DMS 273 (cell line): ENCODE results near the gene MSLN.

Experiments used
- DNase-seq: peaks from one replicate; lab custom pipeline; 2025; ENCODE audit not compliant: unreplicated experiment; lab: John Stamatoyannopoulos, UW

Gene MSLN

GRCh38 chr16:788399-789126 lies 28.0 kb downstream of the MSLN start, which contains the start of gene CHTF18:
CHTF18 (plus strand) TSS chr16:788620; CDS start chr16:788685, 65 bp downstream.
- DNase-seq = peak; percentile 97

- DNase-seq = no peak
Measured at GRCh38 chr16:789191-789850, 28.8 kb downstream of the MSLN start.

DNA sequence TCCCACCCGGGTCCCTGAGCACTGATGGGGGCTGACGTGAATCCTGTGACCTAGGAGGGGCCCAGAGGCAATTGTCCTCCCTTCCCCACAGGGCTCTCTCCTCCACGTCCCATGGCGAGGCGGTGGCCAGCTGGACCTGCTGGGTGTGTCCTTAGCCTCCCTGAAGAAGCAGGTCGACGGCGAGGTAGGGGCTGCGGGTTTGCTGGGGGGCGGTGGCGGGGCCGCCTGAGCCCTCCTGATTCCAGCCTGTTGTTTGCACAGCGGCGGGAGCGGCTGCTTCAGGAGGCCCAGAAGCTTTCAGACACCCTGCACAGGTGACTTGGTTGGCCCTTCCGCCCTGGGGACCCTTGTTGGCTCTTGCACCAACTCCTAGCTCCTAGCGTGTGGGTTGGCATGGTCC lies 29.6 kb downstream of the MSLN start:
- DNase-seq = no peak

DNA sequence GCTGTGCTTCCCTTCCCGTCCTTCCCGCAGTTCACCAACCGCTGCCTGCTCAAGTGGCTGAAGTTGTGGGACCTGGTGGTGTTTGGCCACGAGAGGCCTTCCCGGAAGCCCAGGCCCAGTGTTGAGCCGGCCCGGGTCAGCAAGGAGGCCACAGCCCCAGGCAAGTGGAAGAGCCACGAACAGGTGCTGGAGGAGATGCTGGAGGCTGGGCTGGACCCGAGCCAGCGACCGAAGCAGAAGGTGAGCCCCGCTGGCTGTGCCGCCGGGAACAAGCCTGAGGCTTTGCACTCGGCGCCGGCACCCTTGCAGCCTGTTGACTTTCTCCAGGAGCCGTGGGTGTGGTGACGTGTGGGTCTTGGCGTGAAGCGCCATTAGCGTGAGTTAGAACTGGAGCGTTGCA lies 30.6 kb downstream of the MSLN start:
- DNase-seq = no peak

- DNase-seq = no peak
Measured at GRCh38 chr16:792221-792995, 31.9 kb downstream of the MSLN start.

DNA sequence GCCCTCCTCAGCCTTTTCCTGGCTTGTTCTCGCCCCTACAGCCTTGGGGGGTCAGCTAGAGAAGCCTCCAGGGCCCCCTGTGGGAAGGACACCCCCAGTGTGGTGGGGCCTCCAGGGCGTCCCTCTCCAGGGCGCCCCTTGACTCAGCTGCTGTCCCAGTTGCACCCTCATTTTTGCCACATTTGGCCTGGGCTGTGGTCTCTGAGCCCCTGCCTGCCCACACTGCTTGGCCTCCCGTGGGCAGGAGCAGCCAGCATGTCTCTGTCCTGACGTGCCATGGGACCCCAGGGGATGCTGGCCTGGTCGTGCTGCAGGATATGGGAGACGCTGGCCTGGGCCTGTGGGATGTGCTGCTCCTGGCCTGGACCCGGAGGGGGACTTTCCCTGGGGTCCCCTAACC lies 32.9 kb downstream of the MSLN start:
- no peak for DNase-seq

GRCh38 chr16:794091-794822 lies 33.7 kb downstream of the MSLN start:
- peak; percentile 35 for DNase-seq

GRCh38 chr16:794853-795466 lies 34.4 kb downstream of the MSLN start:
- DNase-seq = peak; percentile 52

- DNase-seq = no peak
Measured at GRCh38 chr16:795580-796229, 35.2 kb downstream of the MSLN start.

GRCh38 chr16:796296-797119 lies 36.0 kb downstream of the MSLN start:
- no peak for DNase-seq

- no peak for DNase-seq
Measured at GRCh38 chr16:797120-797420, 36.5 kb downstream of the MSLN start.

GRCh38 chr16:797686-798085 lies 37.2 kb downstream of the MSLN start:
- no peak for DNase-seq

GRCh38 chr16:798666-799065 lies 38.1 kb downstream of the MSLN start:
- DNase-seq = peak; percentile 68

DNA sequence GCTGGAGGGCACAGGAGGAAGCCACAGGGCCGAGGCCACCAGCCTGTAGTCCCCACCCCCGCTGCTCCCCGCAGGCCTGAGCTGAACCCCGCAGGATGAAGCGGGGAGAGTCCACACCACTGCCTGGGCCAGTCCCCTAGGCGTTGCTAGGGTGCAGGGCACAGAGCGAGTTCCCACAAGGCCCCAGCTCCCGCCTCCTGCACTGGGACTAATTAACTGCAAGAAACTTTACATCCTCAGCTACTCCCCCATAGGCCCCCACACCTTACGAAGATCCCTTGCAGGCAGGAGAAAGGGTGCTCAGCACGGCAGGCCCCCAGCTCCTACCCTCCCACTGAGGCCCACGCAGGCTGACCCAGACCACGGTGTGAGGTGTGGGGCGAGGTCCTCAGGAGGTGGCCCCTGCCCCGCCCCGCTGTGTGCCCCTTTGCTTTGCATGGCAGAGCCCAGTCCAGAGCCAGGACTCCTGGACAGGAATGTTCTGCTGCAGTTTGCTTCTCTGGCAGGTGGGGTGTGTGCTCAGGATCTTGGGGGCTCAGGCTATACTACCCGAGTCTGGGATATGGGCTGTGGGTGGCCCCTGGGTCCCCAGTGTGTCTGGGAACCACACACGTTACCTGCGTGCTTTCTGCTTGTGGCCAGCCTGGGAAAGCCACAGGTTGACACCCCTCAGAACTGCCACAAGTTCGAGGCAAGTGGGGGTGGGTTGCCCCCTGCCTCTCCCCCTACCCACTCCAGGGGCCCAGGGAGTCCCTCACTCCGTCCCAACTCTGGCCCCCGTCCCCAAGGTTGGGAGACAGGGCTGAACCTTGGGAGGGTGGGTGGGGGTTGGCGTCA lies 38.8 kb downstream of the MSLN start:
- peak; percentile 68 for DNase-seq

DNA sequence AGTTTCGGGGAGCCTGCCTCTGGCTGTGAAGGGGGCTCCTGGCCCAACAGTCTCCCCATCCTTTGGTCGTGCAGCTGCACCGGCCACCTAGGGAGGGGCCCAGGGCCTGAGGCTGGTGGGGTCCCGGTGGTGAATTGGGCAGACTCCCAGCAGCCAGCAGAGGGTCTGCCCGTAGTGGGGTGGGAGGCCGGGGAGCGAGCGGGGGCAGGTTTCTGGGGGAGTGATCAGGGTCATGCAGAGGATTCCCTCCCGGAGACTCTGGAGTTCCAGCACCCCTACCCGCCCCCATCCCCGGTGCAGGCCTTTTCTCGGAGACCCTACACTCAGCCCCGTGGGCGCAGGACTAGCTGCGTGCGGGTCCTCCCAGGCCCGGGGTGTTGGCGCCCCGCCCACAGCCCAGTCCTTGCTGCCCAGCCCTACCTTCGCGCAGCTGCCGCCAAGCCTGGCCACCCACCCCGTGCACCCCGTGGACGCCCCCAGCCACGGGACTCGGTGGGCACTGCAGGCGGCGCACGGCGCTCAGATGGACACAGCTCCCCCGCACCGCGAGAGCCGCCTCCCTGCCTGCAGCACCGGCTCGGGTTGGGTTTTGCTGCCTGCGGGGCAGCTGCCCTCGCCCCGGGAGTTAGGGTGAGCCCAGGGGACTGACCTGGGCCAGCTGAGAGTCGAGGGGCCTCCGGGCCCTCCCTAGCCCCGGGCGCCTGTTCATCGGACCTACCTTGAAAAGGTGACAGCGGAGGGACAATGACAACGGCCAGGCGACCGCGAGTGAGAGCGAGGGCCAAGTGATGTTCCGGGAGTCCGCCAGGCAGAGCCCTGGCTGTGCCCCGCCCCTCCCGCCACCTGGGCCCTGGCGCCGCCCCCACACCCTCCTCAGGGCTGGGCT lies 39.7 kb downstream of the MSLN start, which contains the start of gene GNG13:
Gene GNG13, minus strand, starts transcription at position 787 of the 886 bp plus-strand sequence. CDS start 1,657 bp downstream, outside the sequence.
- DNase-seq = peak; percentile 65

DNA sequence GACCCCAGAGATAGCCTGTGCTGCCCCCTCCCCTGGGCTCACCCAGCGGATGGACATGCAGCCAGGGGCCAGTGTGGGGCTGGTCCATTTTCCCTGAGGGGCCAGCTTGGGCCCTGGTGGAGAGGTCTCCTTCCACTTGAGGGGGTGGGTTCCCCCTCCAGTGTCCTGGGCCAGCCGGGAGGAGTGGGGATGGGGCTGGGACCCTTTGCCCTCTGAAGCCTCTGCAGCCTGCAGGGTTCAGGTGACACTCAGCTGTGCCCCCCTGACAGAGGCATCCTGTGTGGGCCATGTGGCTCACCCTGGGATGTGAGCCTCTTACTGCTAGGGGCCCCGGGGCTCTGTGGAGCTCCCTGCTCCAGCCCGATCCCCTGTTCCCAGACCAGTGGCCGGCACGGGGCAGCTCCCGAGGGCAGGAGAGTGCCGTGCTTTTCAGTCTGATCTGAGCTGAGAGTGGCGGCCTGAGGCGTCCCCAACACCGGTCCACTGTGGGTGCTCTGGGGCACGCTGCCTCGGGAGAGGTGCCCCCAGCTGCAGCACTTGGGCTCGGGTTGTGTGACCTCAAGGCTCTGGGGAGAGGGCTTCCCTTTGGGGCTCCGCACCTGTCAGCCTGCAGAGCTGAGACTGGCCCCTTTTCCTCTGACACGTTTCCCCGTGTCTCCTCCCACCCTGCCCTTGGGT lies 40.4 kb downstream of the MSLN start:
- DNase-seq = no peak
